T47D (cell line): ENCODE results near the gene ECHDC1.
"Not testable (repeated sequence)": the region's sequence is repeated elsewhere in the genome, so short reads cannot be mapped to it uniquely, and the experiment has no call there.

Source experiments
- DNase-seq, 2 experiments: peaks; one replicate each; pipeline versions ENCODE4 v3.0.0 to v3.0.0-alpha.2; 2011 to 2012; ENCODE audit warnings: low read depth in 1 of 2, low spot score in 1 of 2
- JUND ChIP-seq: IDR thresholded peaks from 2 replicates; pipeline ENCODE4 v1.6.1; 2012; ENCODE audit warnings: low read depth
- in situ Hi-C: cut with HindIII; loops from 2 replicates; pipeline ENCODE4 v1.10.0; 2016; ENCODE audit warnings: low sequenced_read_pairs, low pct_unique_long_range_greater_than_20kb

Gene ECHDC1, protein sequence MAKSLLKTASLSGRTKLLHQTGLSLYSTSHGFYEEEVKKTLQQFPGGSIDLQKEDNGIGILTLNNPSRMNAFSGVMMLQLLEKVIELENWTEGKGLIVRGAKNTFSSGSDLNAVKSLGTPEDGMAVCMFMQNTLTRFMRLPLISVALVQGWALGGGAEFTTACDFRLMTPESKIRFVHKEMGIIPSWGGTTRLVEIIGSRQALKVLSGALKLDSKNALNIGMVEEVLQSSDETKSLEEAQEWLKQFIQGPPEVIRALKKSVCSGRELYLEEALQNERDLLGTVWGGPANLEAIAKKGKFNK

DNA sequence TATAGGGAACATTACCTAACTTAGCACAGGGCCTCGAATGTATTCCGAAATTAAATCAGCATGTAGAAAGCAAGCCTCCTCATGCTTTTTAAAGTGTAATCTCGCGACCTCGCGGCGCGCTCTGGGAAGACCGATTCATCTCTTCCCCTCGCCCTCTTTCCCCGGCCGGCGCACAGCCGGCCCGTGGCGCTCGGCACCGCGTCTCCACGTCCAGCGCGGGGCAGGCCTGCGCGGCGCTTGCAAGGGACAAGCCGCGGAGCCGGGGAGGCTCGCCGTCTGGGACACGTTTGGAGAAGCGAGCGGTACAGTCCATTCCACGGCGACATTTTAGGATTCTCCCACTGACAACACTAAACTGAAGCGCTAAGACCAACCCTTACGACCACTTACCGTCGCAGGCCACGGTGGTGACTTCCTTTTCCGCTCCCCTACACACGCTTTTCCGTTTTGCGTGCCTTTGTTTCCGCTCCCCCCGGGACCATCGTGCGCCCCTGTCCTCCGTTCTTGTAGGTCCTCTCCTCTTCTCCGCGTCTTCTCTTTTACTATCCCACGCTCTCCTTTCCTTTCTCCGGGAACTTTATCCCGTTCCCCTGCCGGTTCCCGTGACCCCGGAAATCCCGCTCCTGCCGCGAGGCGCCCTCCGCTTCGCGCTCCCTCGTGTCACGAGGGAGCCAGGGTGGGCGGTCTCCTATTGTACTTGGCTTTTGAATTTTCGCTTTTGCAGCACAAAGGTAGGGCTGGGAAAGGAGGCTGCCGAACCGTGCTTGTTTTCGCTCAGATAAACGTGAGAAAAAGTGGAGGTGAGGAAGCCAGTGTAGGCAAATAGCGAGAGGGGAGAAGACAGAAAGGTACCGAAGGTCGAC is at the start of gene ECHDC1:
Gene ECHDC1, minus strand, starts transcription at position 664 of the 863 bp plus-strand sequence. CDS start 12,581 bp downstream, outside the sequence.
- TF ChIP-seq JUND: no peak
- no peak for DNase-seq
- in situ Hi-C loops: no loop called here

DNA sequence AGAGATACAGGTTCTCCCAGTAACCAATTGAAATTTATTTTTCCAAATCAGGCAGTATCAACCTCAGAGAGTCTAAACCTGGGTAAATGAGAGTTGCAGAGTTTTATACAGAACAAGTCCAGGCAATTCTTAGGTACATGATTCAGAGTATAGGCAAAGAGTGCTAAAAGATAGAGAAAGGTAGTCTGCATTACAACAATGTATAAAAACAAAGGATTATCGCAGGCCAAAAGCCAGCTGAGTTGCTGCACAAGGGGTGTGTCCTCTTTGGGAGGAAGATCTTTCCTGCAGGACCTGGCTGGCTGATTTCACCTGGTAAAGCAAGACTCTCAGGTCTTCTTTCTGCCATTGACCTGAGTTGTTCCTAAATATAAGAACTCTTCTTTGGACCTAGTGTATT is 48.9 kb upstream of the ECHDC1 start:
- in situ Hi-C loops: no loop called here
- no peak for TF ChIP-seq JUND

GRCh38 chr6:127391094-127391953 is 47.9 kb upstream of the ECHDC1 start:
- DNase-seq: no peak
- TF ChIP-seq JUND: no peak
- in situ Hi-C loops: no loop called here

More for the DNA sequence above, 48.9 kb upstream of the ECHDC1 start:
- no peak for DNase-seq

DNA sequence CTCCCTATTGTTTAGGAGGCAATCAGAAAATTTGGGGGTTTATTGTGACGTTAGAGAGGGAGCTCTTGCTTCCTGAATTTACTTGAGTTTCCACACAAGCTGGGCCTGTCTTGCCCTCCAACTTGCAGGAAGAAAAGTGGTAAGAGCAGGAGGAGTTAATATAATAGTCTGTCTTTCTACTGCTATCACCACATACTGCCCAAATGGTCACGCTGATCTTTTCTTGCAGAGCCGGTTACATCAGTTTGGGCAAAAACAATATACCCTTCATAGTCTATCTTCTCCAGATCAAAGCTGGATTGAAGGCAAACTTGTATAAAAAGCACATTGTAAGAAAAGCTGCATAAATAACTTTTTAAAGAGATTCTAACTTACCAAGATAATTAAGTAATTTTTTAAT is 46.3 kb upstream of the ECHDC1 start:
- no peak for DNase-seq
- no peak for TF ChIP-seq JUND
- in situ Hi-C loops: no loop called here

- TF ChIP-seq JUND: no peak
- in situ Hi-C loops: no loop called here
- DNase-seq: no peak
These were observed 42.4 kb upstream of the ECHDC1 start for GRCh38 chr6:127385668-127386430.

GRCh38 chr6:127384848-127385247 is 41.4 kb upstream of the ECHDC1 start:
- in situ Hi-C loops, DNase-seq: not testable (repeated sequence)

DNA sequence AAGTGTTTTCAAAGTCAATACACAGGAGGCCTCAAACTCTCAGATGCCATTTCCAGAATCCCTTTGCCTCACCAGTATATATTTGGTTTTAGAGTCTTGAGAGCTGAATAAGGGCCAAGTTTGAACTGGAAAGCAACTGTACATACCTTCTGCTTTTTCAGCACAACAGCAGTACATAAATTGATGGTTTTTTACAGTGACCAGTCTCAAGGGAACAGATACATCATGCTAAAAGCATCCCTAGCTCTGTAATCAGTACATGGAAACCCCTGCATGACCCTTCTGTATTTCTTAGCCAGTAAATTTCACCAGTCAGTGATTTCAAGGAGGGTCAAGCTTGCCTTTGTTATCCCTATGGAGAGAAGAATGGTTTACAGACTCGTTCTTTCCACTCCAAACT is 40.6 kb upstream of the ECHDC1 start:
- TF ChIP-seq JUND: no peak
- in situ Hi-C loops: no loop called here
- DNase-seq: no peak

- in situ Hi-C loops: no loop called here
- no peak for TF ChIP-seq JUND
- DNase-seq: no peak
These were observed 39.0 kb upstream of the ECHDC1 start for GRCh38 chr6:127382413-127382812.

DNA sequence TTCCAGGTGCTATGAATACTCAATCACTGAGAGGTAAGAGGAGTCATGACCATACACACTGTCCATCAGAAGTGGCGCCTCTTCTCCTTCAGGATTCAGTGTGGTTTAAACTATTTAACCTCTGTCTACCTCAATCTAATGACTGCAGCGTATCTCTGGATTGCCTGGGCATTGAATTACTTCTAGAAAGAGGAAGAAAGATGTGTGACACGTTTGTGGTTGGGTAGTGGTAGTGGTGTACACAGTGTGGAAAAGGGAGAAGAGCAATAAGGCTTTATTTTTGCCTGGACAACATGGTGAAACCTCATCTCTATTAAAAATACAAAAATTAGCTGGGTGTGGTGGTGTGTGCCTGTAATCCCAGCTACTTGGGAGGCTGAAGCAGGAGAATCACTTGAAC is 38.0 kb upstream of the ECHDC1 start:
- in situ Hi-C loops: no loop called here
- DNase-seq: no peak
- no peak for TF ChIP-seq JUND

DNA sequence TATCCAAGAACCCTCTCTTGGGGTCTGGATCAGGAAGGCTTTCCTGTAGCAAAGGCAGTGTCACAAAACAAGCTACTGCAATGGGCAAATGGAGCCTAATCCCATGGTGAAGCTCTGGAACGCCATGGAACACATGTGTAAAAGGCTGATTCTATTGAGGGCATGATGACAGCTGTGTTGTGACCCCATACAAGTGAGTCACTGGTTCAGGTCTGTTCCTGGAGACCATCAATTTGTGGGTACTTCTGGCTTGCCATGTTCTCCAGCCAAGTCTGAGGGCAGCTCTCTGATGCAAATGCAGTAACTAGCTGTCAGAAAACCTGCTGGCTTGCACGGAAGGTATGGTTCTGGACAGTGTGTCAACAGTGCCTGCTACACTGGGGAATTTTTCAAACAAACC is 33.3 kb upstream of the ECHDC1 start:
- DNase-seq: no peak
- TF ChIP-seq JUND: no peak
- in situ Hi-C loops: no loop called here

GRCh38 chr6:127367023-127367375 is 23.6 kb upstream of the ECHDC1 start:
- TF ChIP-seq JUND: no peak
- in situ Hi-C loops: no loop called here
- no peak for DNase-seq

- TF ChIP-seq JUND: no peak
These were observed 23.0 kb upstream of the ECHDC1 start for GRCh38 chr6:127366282-127367022.

More at GRCh38 chr6:127366282-127367022, 23.0 kb upstream of the ECHDC1 start:
- in situ Hi-C loops: no loop called here
- peak in 1 of 2 experiments; percentile 38 for DNase-seq
